Measurements from ENCODE around the gene MARK1. TPM values are rescaled to one million over a fixed set of nuclear protein-coding genes. Genes with fewer than 3 reads are reported as not detected.

The MARK1 gene
- total RNA-seq, 4 donors from 2014 or later: 4.3 to 6.8 (median 5.4) TPM

DNA sequence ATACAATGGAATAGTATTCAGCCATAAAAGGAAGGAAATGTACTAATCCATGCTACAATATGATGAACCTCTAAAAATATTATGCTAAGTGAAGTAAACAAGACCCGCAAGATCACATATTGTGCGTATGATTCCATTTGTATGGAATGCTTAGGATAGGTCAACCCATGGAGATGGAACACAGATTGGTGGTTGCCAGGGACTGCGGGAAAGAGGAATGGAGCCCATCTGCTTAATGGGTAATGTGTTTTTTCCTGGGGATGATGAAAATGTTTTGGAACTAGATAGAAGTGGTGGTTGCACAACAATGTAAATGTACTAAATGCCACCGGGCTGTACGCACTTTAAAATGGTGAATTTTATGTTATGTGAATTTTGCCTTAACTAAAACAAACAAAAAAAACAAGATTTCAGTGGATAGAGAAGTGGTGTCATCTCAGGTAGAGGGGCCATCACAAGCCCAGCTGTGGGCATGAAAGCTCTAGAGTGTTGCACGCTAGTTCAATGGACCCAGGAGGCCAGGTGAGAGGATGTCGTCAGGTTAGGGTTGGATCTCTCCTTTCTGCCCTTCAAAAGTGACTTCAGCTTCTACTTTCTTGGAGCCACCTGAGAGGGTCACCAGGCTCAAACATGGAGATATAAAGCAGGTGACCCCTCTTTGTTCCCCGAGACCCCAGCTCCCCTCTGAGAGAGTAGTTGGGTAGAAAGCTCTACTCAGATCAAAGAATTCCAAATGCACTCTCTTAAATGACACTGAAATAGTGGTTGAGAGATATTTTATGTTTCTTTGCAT, 164.7 kb downstream of the MARK1 start:
- in situ Hi-C loops (cut with MboI; ENCODE audit: low pct_ligation_motif_present in 1 of 4, low pct_unique_long_range_greater_than_20kb in 1 of 4, low sequenced_read_pairs in 3 of 4): loop anchor here in 1 of 4 donors (25.0 kb wide), 1 partner anchor 95 kb away; the partner anchor contains the start of gene MTARC1
- Histone ChIP-seq H3K4me3 (no peak overlapping the region), H3K36me3 (no peaks in the 10 kb centered on the region), H3K27ac (no peak overlapping the region), H3K9me3 (no peaks in the 10 kb centered on the region), H3K4me1 (peaks cover 0 to 15% (median 9%) of the 10 kb centered on the region in 4 donors), H3K27me3 (no peaks in the 10 kb centered on the region)
- no peak for DNase-seq
- TF ChIP-seq POLR2A (IDR thresholded peaks at IDR 0.05) (no peak), POLR2AphosphoS5 (IDR thresholded peaks at IDR 0.05) (no peak), EP300 (IDR thresholded peaks at IDR 0.05; ENCODE audit: low read depth) (no peak)
- TF ChIP-seq, protein P1, sequence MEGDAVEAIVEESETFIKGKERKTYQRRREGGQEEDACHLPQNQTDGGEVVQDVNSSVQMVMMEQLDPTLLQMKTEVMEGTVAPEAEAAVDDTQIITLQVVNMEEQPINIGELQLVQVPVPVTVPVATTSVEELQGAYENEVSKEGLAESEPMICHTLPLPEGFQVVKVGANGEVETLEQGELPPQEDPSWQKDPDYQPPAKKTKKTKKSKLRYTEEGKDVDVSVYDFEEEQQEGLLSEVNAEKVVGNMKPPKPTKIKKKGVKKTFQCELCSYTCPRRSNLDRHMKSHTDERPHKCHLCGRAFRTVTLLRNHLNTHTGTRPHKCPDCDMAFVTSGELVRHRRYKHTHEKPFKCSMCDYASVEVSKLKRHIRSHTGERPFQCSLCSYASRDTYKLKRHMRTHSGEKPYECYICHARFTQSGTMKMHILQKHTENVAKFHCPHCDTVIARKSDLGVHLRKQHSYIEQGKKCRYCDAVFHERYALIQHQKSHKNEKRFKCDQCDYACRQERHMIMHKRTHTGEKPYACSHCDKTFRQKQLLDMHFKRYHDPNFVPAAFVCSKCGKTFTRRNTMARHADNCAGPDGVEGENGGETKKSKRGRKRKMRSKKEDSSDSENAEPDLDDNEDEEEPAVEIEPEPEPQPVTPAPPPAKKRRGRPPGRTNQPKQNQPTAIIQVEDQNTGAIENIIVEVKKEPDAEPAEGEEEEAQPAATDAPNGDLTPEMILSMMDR (IDR thresholded peaks at IDR 0.05): no peak
- 80 to 90% methylated on average over 5 to 8 of the region's 8 CpGs for WGBS, 2 donors (ENCODE audit: low coverage in 1 of 2)
- intact Hi-C loops (cut with DNase I; ENCODE audit: low total_unique reads): loop anchor here (5.0 kb wide), 2 partner anchors 35 to 85 kb away; no protein-coding TSS in a partner anchor

- no peak overlapping the region for H3K4me3 ChIP-seq
- intact Hi-C loops (cut with DNase I; ENCODE audit: low total_unique reads): loop anchor here (5.0 kb wide), 2 partner anchors 32 to 82 kb away; no protein-coding TSS in a partner anchor
- no peak for DNase-seq
- in situ Hi-C loops (cut with MboI; ENCODE audit: low pct_ligation_motif_present in 1 of 4, low pct_unique_long_range_greater_than_20kb in 1 of 4, low sequenced_read_pairs in 3 of 4): loop anchor here in 1 of 4 donors (25.0 kb wide), 1 partner anchor 92 kb away; the partner anchor contains the start of gene MTARC1
- peaks cover 0 to 11% (median 7%) of the 10 kb centered on the region in 4 donors for H3K4me1 ChIP-seq
- TF ChIP-seq POLR2AphosphoS5 (IDR thresholded peaks at IDR 0.05) (no peak), EP300 (IDR thresholded peaks at IDR 0.05; ENCODE audit: low read depth) (no peak), POLR2A (IDR thresholded peaks at IDR 0.05) (no peak)
- TF ChIP-seq, protein P1 (IDR thresholded peaks at IDR 0.05): no peak
- H3K27me3 ChIP-seq: no peaks in the 10 kb centered on the region
- no peaks in the 10 kb centered on the region for H3K36me3 ChIP-seq
- no peak overlapping the region for H3K27ac ChIP-seq
- WGBS, 2 donors (ENCODE audit: low coverage in 1 of 2): 93 to 94% methylated on average over 6 to 8 of the region's 8 CpGs
- H3K9me3 ChIP-seq: no peaks in the 10 kb centered on the region
Observed at GRCh38 chr1:220694866-220695382, 167.0 kb downstream of the MARK1 start.

DNA sequence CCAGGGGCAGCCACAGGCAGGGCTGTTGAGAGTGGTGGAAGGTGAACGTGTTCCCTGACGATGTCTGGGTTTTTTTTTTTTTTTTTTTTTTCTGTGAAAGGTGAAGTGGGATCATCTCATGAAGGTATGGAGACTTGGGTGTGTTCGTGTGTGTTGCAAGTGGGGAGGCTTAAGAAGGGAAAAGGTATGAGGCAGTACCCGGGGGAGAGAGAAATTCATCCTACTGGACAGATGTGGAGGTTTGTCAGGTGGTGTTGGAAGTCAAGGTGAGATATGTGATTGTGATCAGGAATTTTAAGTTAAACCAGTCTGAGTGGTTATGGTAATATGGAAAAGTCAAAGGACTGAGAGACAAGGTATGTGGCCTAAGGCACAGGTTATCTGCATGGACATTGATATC, 167.5 kb downstream of the MARK1 start:
- intact Hi-C loops (cut with DNase I; ENCODE audit: low total_unique reads) (no loop called here), in situ Hi-C loops (cut with MboI; ENCODE audit: low pct_ligation_motif_present in 1 of 4, low pct_unique_long_range_greater_than_20kb in 1 of 4, low sequenced_read_pairs in 3 of 4) (loop anchor here in 1 of 4 donors (25.0 kb wide), 1 partner anchor 92 kb away; the partner anchor contains the start of gene MTARC1)
- TF ChIP-seq, protein P1 (IDR thresholded peaks at IDR 0.05): no peak
- no peak for TF ChIP-seq EP300 (IDR thresholded peaks at IDR 0.05; ENCODE audit: low read depth)
- TF ChIP-seq POLR2AphosphoS5 (IDR thresholded peaks at IDR 0.05): no peak
- TF ChIP-seq POLR2A (IDR thresholded peaks at IDR 0.05): no peak
- WGBS, 2 donors (ENCODE audit: low coverage in 1 of 2): 87 to 100% methylated on average over 2 to 4 of the region's 4 CpGs
- H3K27ac ChIP-seq: no peak overlapping the region
- no peaks in the 10 kb centered on the region for H3K9me3 ChIP-seq
- DNase-seq: no peak
- no peak overlapping the region for H3K4me3 ChIP-seq
- peaks cover 0 to 10% (median 5%) of the 10 kb centered on the region in 4 donors for H3K4me1 ChIP-seq
- no peaks in the 10 kb centered on the region for H3K36me3 ChIP-seq
- H3K27me3 ChIP-seq: no peaks in the 10 kb centered on the region

GRCh38 chr1:220696226-220696862, 168.4 kb downstream of the MARK1 start:
- no peaks in the 10 kb centered on the region for H3K27me3 ChIP-seq
- no peaks in the 10 kb centered on the region for H3K9me3 ChIP-seq
- H3K36me3 ChIP-seq: no peaks in the 10 kb centered on the region
- intact Hi-C loops (cut with DNase I; ENCODE audit: low total_unique reads) (no loop called here), in situ Hi-C loops (cut with MboI; ENCODE audit: low pct_ligation_motif_present in 1 of 4, low pct_unique_long_range_greater_than_20kb in 1 of 4, low sequenced_read_pairs in 3 of 4) (loop anchor here in 1 of 4 donors (25.0 kb wide), 1 partner anchor 91 kb away; the partner anchor contains the start of gene MTARC1)
- TF ChIP-seq, protein P1 (IDR thresholded peaks at IDR 0.05): no peak
- TF ChIP-seq EP300 (IDR thresholded peaks at IDR 0.05; ENCODE audit: low read depth) (no peak), POLR2AphosphoS5 (IDR thresholded peaks at IDR 0.05) (no peak), POLR2A (IDR thresholded peaks at IDR 0.05) (no peak)
- H3K4me3 ChIP-seq: no peak overlapping the region
- WGBS, 2 donors (ENCODE audit: low coverage in 1 of 2): 90 to 94% methylated on average over 5 to 16 of the region's 16 CpGs
- no peak overlapping the region for H3K27ac ChIP-seq
- H3K4me1 ChIP-seq: peaks cover 0 to 12% (median 2%) of the 10 kb centered on the region in 4 donors
- DNase-seq: no peak
